B cell (primary cell): ENCODE data around the gene GRM8. TPM values are rescaled to one million over a fixed set of nuclear protein-coding genes. Genes with fewer than 3 reads are reported as not detected.

Experiments used
- ATAC-seq: fragments of 200-7000 bp; cut with Tn5 transposase; one replicate; pipeline ENCODE4 v1.10.0; 2021; ENCODE audit warnings: low read depth, mild to moderate bottlenecking, moderate number of reproducible peaks, moderate library complexity
- CTCF ChIA-PET: fragments of 350-600 bp; sonication (Branson Sonifier 250); formaldehyde crosslinking; loops from one replicate; lab custom pipeline; 2021; ENCODE audit warnings: antibody characterized with exemption, inconsistent platforms; lab: Charles Lee
- POLR2A ChIA-PET: fragments of 350-600 bp; sonication (Branson Sonifier 250); formaldehyde crosslinking; loops from one replicate; lab custom pipeline; 2021; ENCODE audit warnings: antibody characterized with exemption; lab: Charles Lee
- DNase-seq: peaks from one replicate; pipeline ENCODE4 v3.0.0; 2013
- H2AFZ ChIP-seq: 2 replicates; pipeline ENCODE4 v1.6.1; 2012; ENCODE audit warnings: mild to moderate bottlenecking, low read depth, low read length; ENCODE audit not compliant: insufficient read depth, poor library complexity, severe bottlenecking
- H3K27ac ChIP-seq, 2 donors: 1 replicate in 1 of 2; 2 replicates in 1 of 2; pipeline ENCODE4 v1.5.1; 2012 to 2013; ENCODE audit warnings: low read length in 2 of 2, mild to moderate bottlenecking in 2 of 2, moderate library complexity in 1 of 2
- H3K27me3 ChIP-seq, 4 experiments: fragments of 200-600 bp in 1 of 4; sonication (generic) in 1 of 4; replicated peaks in 1 of 4; 1 replicate in 2 of 4; 2 replicates in 2 of 4; pipeline versions ENCODE4 v1.6.1 to v1.7.0; 2013 to 2016; ENCODE audit warnings: low read length in 3 of 4, mild to moderate bottlenecking in 2 of 4, mixed read lengths in 1 of 4, moderate library complexity in 1 of 4; ENCODE audit not compliant: insufficient read depth in 4 of 4, control insufficient read depth in 3 of 4; ENCODE audit errors: control extremely low read depth in 1 of 4
- H3K36me3 ChIP-seq, 2 experiments: replicated peaks in 1 of 2; 1 replicate in 1 of 2; 2 replicates in 1 of 2; pipeline versions ENCODE4 v1.6.1 to v1.7.1; 2013; ENCODE audit warnings: low read length in 1 of 2; ENCODE audit not compliant: insufficient read depth in 2 of 2, control insufficient read depth in 1 of 2; ENCODE audit errors: control extremely low read depth in 1 of 2, extremely low read depth in 1 of 2
- H3K4me1 ChIP-seq, 2 donors: fragments of 200-600 bp in 1 of 2; sonication (generic) in 1 of 2; 1 replicate in 1 of 2; 2 replicates in 1 of 2; pipeline versions ENCODE4 v1.5.1 to v1.6.1; 2013 to 2017; ENCODE audit warnings: low read length in 2 of 2; ENCODE audit not compliant: control insufficient read depth in 2 of 2, insufficient read depth in 2 of 2
- H3K4me2 ChIP-seq: replicated peaks from 2 replicates; pipeline ENCODE3; 2012; ENCODE audit warnings: mild to moderate bottlenecking, low read depth, low read length; ENCODE audit not compliant: poor library complexity, severe bottlenecking
- H3K4me3 ChIP-seq, 5 experiments: fragments of 200-600 bp in 1 of 5; sonication (generic) in 1 of 5; 1 replicate in 3 of 5; 2 replicates in 2 of 5; pipeline versions ENCODE4 v1.5.1 to v1.7.0; 2011 to 2016; ENCODE audit warnings: low read length in 4 of 5, mild to moderate bottlenecking in 4 of 5, low read depth in 2 of 5, control low read depth in 1 of 5, moderate library complexity in 1 of 5; ENCODE audit not compliant: insufficient read depth in 1 of 5; ENCODE audit errors: control extremely low read depth in 1 of 5, extremely low read depth in 1 of 5
- H3K79me2 ChIP-seq: fragments of 200-600 bp; sonication (generic); one replicate; pipeline ENCODE4 v1.6.0; 2016; ENCODE audit warnings: low read length; ENCODE audit not compliant: control insufficient read depth, insufficient read depth
- H3K9ac ChIP-seq: fragments of 200-600 bp; sonication (generic); 2 replicates; pipeline ENCODE4 v1.6.1; 2017; ENCODE audit warnings: mild to moderate bottlenecking, low read length, moderate library complexity
- H3K9me3 ChIP-seq, 3 donors: one replicate each; pipeline versions ENCODE4 v1.6.1 to v1.7.1; 2013; ENCODE audit warnings: low read length in 2 of 3; ENCODE audit not compliant: control insufficient read depth in 2 of 3, insufficient read depth in 1 of 3; ENCODE audit errors: control extremely low read depth in 1 of 3
- H4K20me1 ChIP-seq: 2 replicates; pipeline ENCODE4 v1.6.0; 2012; ENCODE audit warnings: mild to moderate bottlenecking, low read length; ENCODE audit not compliant: insufficient read depth, control insufficient read depth, poor library complexity, severe bottlenecking
- H3K27ac Mint-ChIP-seq: one replicate; pipeline ENCODE4 v1.8.0; 2021; ENCODE audit warnings: mixed read lengths
- H3K27me3 Mint-ChIP-seq: one replicate; pipeline ENCODE4 v1.8.0; 2021; ENCODE audit warnings: mixed read lengths
- H3K4me1 Mint-ChIP-seq: one replicate; pipeline ENCODE4 v1.8.0; 2021; ENCODE audit warnings: mixed read lengths
- H3K4me3 Mint-ChIP-seq: one replicate; pipeline ENCODE4 v1.8.0; 2021; ENCODE audit warnings: mixed read lengths
- H3K9me3 Mint-ChIP-seq: one replicate; pipeline ENCODE4 v1.8.0; 2022; ENCODE audit warnings: mixed read lengths; ENCODE audit not compliant: insufficient read depth
- CTCF ChIP-seq: fragments of 200-600 bp; IDR thresholded peaks from one replicate; pipeline ENCODE4 v1.8.0; 2022; ENCODE audit warnings: antibody characterized with exemption, mild to moderate bottlenecking
- EZH2 ChIP-seq: IDR thresholded peaks from 2 replicates; pipeline ENCODE4 v1.6.1; 2012; ENCODE audit warnings: borderline replicate concordance, low read depth, mild to moderate bottlenecking, moderate library complexity, low read length; ENCODE audit not compliant: insufficient read depth, poor library complexity, severe bottlenecking
- WGBS: methylation state at CpG from one replicate; pipeline ENCODE4 v1.1.5; 2013; ENCODE audit warnings: missing lambda C conversion rate; ENCODE audit not compliant: insufficient coverage; 5-methylcytosine and 5-hydroxymethylcytosine counted together
- intact Hi-C: fragments of 100-400 bp; cut with micrococcal nuclease; formaldehyde crosslinking; loops from one replicate; pipeline ENCODE4 v1.10.0; 2022
- polyA plus RNA-seq: library from polyadenylated mRNA; depleted of rRNA; stranded (reverse); fragments of >200 nt; gene quantifications from 2 replicates; pipeline ENCODE4 v1.2.3, GENCODE V29; 2012
- total RNA-seq, 2 donors: library from RNA; stranded (reverse); fragments of 120-200 nt in 1 of 2; gene quantifications; 1 replicate in 1 of 2; 2 replicates in 1 of 2; pipeline versions ENCODE4 v1.2.3 to v1.2.4, GENCODE V29; 2013 to 2022

Gene GRM8
- total and polyA plus RNA-seq, 2 donors (not counting 1 experiment from before 2014, with no cell fraction given), result not detected

- POLR2A ChIA-PET, result no interaction called here
Measured at GRCh38 chr7:127041689-127042452, 210.9 kb downstream of the GRM8 start.

GRCh38 chr7:127040042-127040441 is 212.7 kb downstream of the GRM8 start:
- Histone ChIP-seq H3K27me3 (no peaks in the 10 kb centered on the region), H2AFZ (no peak overlapping the region), H3K27ac (no peak overlapping the region), H3K36me3 (no peaks in the 10 kb centered on the region), H3K4me2 (no peak overlapping the region), H3K4me3 (no peak overlapping the region), H3K9ac (no peak overlapping the region), H4K20me1 (no peaks in the 10 kb centered on the region), H3K9me3 (no peaks in the 10 kb centered on the region), H3K79me2 (no peaks in the 10 kb centered on the region), H3K4me1 (no peaks in the 10 kb centered on the region)
- no peak overlapping the region for H3K27ac Mint-ChIP-seq
- 72% methylated on average over 2 of the region's 2 CpGs for WGBS
- no peak for DNase-seq
- no peak overlapping the region for H3K4me3 Mint-ChIP-seq
- ChIA-PET CTCF (no interaction called here), POLR2A (no interaction called here)
- intact Hi-C loops, result no loop called here
- peaks cover 9% of the 10 kb centered on the region for H3K27me3 Mint-ChIP-seq
- H3K9me3 Mint-ChIP-seq, result no peaks in the 10 kb centered on the region
- no peaks in the 10 kb centered on the region for H3K4me1 Mint-ChIP-seq
- no peak for ATAC-seq
- no peak for TF ChIP-seq EZH2
- TF ChIP-seq CTCF, result no peak

More at GRCh38 chr7:127041689-127042452, 210.9 kb downstream of the GRM8 start:
- Histone ChIP-seq H3K4me1 (no peaks in the 10 kb centered on the region), H3K9me3 (no peaks in the 10 kb centered on the region), H4K20me1 (no peaks in the 10 kb centered on the region), H3K27ac (no peak overlapping the region), H3K36me3 (no peaks in the 10 kb centered on the region), H3K27me3 (no peaks in the 10 kb centered on the region), H3K4me2 (no peak overlapping the region), H3K79me2 (no peaks in the 10 kb centered on the region), H2AFZ (no peak overlapping the region), H3K9ac (no peak overlapping the region), H3K4me3 (no peak overlapping the region)
- no peak for ATAC-seq
- intact Hi-C loops, result no loop called here
- CTCF ChIA-PET, result no interaction called here
- no peaks in the 10 kb centered on the region for H3K27me3 Mint-ChIP-seq
- 97% methylated on average over 3 of the region's 7 CpGs for WGBS
- no peaks in the 10 kb centered on the region for H3K9me3 Mint-ChIP-seq
- no peak for TF ChIP-seq CTCF
- H3K4me3 Mint-ChIP-seq, result no peak overlapping the region
- no peak for DNase-seq
- H3K27ac Mint-ChIP-seq, result no peak overlapping the region
- no peaks in the 10 kb centered on the region for H3K4me1 Mint-ChIP-seq
